ENCODE data around the gene MRPS5.

Gene MRPS5

GRCh38 chr2:95121407-95122196 is at the start of gene MRPS5:
MRPS5 (minus strand) TSS chr2:95121808; CDS start chr2:95121791, 17 bp downstream.
- TF ChIP-seq, protein P1, sequence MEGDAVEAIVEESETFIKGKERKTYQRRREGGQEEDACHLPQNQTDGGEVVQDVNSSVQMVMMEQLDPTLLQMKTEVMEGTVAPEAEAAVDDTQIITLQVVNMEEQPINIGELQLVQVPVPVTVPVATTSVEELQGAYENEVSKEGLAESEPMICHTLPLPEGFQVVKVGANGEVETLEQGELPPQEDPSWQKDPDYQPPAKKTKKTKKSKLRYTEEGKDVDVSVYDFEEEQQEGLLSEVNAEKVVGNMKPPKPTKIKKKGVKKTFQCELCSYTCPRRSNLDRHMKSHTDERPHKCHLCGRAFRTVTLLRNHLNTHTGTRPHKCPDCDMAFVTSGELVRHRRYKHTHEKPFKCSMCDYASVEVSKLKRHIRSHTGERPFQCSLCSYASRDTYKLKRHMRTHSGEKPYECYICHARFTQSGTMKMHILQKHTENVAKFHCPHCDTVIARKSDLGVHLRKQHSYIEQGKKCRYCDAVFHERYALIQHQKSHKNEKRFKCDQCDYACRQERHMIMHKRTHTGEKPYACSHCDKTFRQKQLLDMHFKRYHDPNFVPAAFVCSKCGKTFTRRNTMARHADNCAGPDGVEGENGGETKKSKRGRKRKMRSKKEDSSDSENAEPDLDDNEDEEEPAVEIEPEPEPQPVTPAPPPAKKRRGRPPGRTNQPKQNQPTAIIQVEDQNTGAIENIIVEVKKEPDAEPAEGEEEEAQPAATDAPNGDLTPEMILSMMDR (conservative IDR thresholded peaks at IDR 0.05) = peak; percentile 22
- peak within 1 kb of the TSS; percentile 95 for H3K27ac ChIP-seq

DNA sequence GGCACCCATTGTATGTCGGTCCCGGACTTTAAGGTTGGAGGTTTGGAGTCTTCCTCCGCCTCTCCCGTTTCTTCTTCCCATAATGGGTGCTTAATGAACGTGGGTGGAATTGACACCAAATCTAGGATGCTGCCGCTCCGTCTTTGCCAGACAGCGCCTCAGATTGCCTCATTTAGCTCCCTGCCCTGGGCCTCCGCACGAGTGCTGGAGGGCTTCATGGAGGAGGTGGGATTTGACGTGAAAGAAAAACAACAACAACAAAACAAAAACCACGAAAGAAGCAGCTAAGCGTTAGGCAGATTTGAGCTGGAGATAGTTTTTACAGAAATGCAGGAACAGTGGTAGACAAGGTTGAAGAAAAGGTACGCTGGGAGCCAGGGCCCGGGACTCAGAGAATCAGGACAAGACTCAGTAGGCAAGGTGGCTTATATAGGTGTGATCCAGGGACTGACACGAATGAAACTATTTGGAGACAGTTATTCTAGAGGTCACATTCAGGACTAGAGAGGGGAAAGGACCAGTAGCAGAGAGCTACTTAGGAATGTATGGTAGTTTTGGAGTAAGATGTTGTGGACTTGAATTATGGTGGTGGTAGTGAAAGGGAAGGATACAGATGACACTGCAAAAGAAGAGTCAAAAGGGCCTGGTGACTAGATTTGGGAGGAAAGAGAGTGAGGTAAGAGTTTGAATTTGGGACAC is 44.6 kb upstream of the MRPS5 start:
- H3K27ac ChIP-seq = peak overlapping the region; percentile 90
- TF ChIP-seq, protein P1 (conservative IDR thresholded peaks at IDR 0.05) = no peak

GRCh38 chr2:95165371-95166064 is 43.9 kb upstream of the MRPS5 start, which contains the start of gene ZNF2:
ZNF2 (plus strand) TSS chr2:95165809; CDS start chr2:95176227, 10,418 bp downstream.
- H3K27ac ChIP-seq = peak within 1 kb of the TSS; percentile 90
- TF ChIP-seq, protein P1 (conservative IDR thresholded peaks at IDR 0.05) = no peak

DNA sequence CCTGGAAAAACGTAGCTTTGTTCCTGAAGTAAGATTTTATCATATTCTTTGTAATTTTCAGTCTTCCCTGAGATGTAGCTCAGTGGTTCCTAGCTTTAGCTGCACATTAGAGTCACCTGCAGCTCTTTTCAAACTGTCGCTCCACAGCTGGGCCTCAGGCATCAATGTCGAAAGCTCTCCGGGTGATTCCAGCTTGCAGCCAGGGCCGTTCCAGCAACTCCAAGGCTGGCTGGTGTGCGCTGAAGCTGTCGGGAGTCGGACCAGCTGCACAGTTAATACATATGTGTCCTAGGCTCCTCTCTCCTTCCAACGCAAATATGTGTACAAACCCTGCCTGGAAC is 43.4 kb upstream of the MRPS5 start:
- TF ChIP-seq, protein P1 (conservative IDR thresholded peaks at IDR 0.05) = no peak
- H3K27ac ChIP-seq = peak overlapping the region; percentile 90

GRCh38 chr2:95159690-95160449 is 38.3 kb upstream of the MRPS5 start, which contains the start of gene ZNF514:
ZNF514 (minus strand) TSS chr2:95159848; CDS start chr2:95153253, 6,595 bp downstream.
- peak within 1 kb of the TSS; percentile 72; the same call in 1 of the 2 replicates for H3K27ac ChIP-seq
- TF ChIP-seq, protein P1 (conservative IDR thresholded peaks at IDR 0.05) = no peak

GRCh38 chr2:95158891-95159619 is 37.4 kb upstream of the MRPS5 start:
- H3K27ac ChIP-seq = peak overlapping the region; percentile 72; the same call in 1 of the 2 replicates

More at GRCh38 chr2:95158891-95159619, 37.4 kb upstream of the MRPS5 start:
- TF ChIP-seq, protein P1 (conservative IDR thresholded peaks at IDR 0.05) = no peak

All from VCaP (cell line).